Thyroid gland (tissue), 4 donors: ENCODE measurements around the gene METTL25B.

Source experiments
- CTCF ChIP-seq, 6 experiments: fragments of 200-600 bp in 3 of 6; fragments of 450-650 bp in 3 of 6; sonication (generic) in 3 of 6; IDR thresholded peaks; one replicate each; pipeline ENCODE4 v1.5.1; 2016 to 2019; ENCODE audit warnings: antibody characterized with exemption in 6 of 6, mild to moderate bottlenecking in 2 of 6, inconsistent platforms in 1 of 6, moderate library complexity in 1 of 6
- POLR2A ChIP-seq, 2 donors: fragments of 450-650 bp; IDR thresholded peaks; one replicate each; pipeline ENCODE4 v1.6.1; 2017; ENCODE audit warnings: antibody characterized with exemption in 2 of 2, mild to moderate bottlenecking in 2 of 2, moderate library complexity in 1 of 2

GRCh38 chr1:156754219-156754618 lies 25.9 kb downstream of the METTL25B start:
- no peak for TF ChIP-seq CTCF (IDR thresholded peaks at IDR 0.05)
- no peak for TF ChIP-seq POLR2A (IDR thresholded peaks at IDR 0.05)
